IgD-negative memory B cell (primary cell): ENCODE results near the gene NT5DC3. TPM values are rescaled to one million over a fixed set of nuclear protein-coding genes. Genes with fewer than 3 reads are reported as not detected.
A peak's percentile ranks its signal among the peaks of the same experiment; 100 is the strongest.

Experiments used
- H3K27ac Mint-ChIP-seq, 3 donors: one replicate each; pipeline ENCODE4 v1.8.0; 2020 to 2022; ENCODE audit warnings: mild to moderate bottlenecking in 3 of 3, mixed read lengths in 3 of 3, moderate library complexity in 1 of 3
- H3K27me3 Mint-ChIP-seq: one replicate; pipeline ENCODE4 v1.8.0; 2021; ENCODE audit warnings: mixed read lengths
- H3K36me3 Mint-ChIP-seq: one replicate; pipeline ENCODE4 v1.8.0; 2020; ENCODE audit warnings: mild to moderate bottlenecking, mixed read lengths
- H3K4me1 Mint-ChIP-seq, 3 donors: one replicate each; pipeline ENCODE4 v1.8.0; 2020 to 2022; ENCODE audit warnings: mixed read lengths in 3 of 3, mild to moderate bottlenecking in 1 of 3
- H3K4me3 Mint-ChIP-seq, 4 donors: one replicate each; pipeline ENCODE4 v1.8.0; 2020 to 2022; ENCODE audit warnings: mild to moderate bottlenecking in 4 of 4, mixed read lengths in 4 of 4, moderate library complexity in 3 of 4
- H3K9me3 Mint-ChIP-seq, 3 donors: one replicate each; pipeline ENCODE4 v1.8.0; 2020 to 2021; ENCODE audit warnings: mixed read lengths in 3 of 3, mild to moderate bottlenecking in 1 of 3
- polyA plus RNA-seq: library from polyadenylated mRNA; unstranded; fragments of 300-500 nt; fragmentation: Illumina TruSeq; gene quantifications from one replicate; pipeline ENCODE4 v1.2.3, GENCODE V29; 2021

NT5DC3 gene
- polyA plus RNA-seq, 1 donor from 2014 or later, result 1.2 TPM

- Mint-ChIP-seq H3K4me1 (peaks cover 0 to 2% (median 2%) of the 10 kb centered on the region in 3 donors), H3K27me3 (no peaks in the 10 kb centered on the region), H3K36me3 (peaks cover 19% of the 10 kb centered on the region), H3K27ac (no peak overlapping the region), H3K4me3 (no peak overlapping the region), H3K9me3 (no peaks in the 10 kb centered on the region)
These were observed 40.9 kb downstream of the NT5DC3 start for GRCh38 chr12:103799857-103800771.

DNA sequence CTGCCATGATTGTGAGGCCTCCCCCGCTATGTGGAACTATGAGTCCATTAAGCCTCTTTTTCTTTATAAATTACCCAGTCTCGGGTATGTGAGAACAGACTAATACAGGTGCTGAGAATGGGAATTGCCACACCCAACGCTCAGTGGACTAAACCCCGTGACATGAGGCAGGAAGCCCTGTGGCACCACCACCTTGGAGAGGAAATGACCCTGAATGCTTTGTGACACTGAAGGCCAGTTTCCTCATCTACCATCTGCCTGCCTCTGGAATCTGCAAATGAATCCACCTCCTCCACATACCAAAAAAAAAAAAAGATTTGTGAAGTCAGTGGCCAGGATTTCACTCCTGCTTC is 41.6 kb downstream of the NT5DC3 start:
- H3K4me1 Mint-ChIP-seq, result peaks cover 0 to 2% (median 2%) of the 10 kb centered on the region in 3 donors
- H3K27me3 Mint-ChIP-seq, result no peaks in the 10 kb centered on the region
- H3K4me3 Mint-ChIP-seq, result no peak overlapping the region
- H3K36me3 Mint-ChIP-seq, result peaks cover 19% of the 10 kb centered on the region
- no peaks in the 10 kb centered on the region for H3K9me3 Mint-ChIP-seq
- H3K27ac Mint-ChIP-seq, result no peak overlapping the region

DNA sequence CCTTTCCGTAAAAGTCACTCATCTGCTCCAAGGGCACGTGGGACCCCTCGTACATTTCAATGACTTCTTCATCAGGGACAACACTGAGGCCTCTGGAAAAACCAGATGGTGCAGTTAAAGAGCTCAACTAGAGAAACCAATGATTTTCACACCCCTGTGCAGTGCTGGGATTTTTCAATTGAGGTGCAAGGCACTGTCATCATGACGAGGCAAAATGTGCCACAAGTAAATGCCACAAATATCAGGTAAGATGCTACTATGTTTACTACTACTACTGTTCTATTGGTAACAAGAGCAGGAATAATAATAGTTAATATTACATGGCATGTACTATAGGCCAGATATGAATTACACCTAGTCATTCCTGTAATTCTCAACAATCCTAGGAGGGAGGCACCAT is 42.4 kb downstream of the NT5DC3 start:
- H3K4me3 Mint-ChIP-seq, result no peak overlapping the region
- H3K27me3 Mint-ChIP-seq, result no peaks in the 10 kb centered on the region
- peaks cover 19% of the 10 kb centered on the region for H3K36me3 Mint-ChIP-seq
- H3K4me1 Mint-ChIP-seq, result peaks cover 0 to 2% (median 2%) of the 10 kb centered on the region in 3 donors
- no peaks in the 10 kb centered on the region for H3K9me3 Mint-ChIP-seq
- H3K27ac Mint-ChIP-seq, result no peak overlapping the region

DNA sequence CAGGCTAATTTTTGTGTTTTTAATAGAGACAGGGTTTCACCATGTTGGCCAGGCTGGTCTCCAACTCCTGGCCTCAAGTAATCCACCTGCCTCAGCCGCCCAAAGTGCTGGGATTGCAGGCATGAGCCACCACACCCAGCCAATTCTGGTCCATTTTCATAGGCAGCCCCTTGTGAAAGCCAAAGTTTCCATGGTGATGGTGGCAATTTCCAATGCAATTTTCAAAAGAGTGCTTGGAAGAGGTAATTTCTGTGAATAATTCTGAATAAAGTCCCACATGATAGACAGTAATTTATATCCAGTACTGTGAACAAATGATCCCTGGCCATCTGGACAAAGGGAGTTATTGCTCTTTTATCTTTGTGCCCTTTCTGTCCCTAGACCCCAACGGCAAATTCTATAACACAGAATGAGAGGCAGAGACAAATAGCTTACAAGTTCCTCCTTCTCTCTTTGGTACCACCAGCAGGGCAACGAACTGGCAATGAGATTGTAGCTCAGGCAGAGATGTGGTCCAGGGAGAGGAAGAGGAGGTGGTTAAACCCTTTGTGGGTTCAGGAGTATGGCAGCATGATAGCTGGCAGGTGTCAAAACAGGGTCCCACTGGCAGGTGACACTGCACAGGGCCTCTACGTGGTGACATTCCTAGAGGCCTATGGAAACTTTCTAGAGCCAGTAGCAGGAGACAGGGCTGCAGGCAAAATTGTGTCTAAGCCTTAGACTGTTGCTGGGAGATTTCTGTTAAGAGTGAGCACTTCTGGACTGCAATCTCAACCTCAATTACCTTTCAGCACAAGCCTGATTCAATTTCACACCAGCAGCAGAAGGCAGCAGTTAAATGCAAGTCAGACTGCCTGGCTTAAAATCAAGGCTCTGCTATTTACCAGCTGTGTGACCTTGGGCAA is 46.5 kb downstream of the NT5DC3 start:
- Mint-ChIP-seq H3K9me3 (no peaks in the 10 kb centered on the region), H3K27me3 (no peaks in the 10 kb centered on the region), H3K27ac (no peak overlapping the region), H3K4me3 (no peak overlapping the region), H3K36me3 (peaks cover 25% of the 10 kb centered on the region), H3K4me1 (peaks cover 0 to 2% (median 2%) of the 10 kb centered on the region in 3 donors)

GRCh38 chr12:103793512-103794045 is 47.5 kb downstream of the NT5DC3 start:
- peaks cover 0 to 2% (median 2%) of the 10 kb centered on the region in 3 donors for H3K4me1 Mint-ChIP-seq
- H3K27me3 Mint-ChIP-seq, result no peaks in the 10 kb centered on the region
- H3K36me3 Mint-ChIP-seq, result peaks cover 22% of the 10 kb centered on the region
- no peaks in the 10 kb centered on the region for H3K9me3 Mint-ChIP-seq
- H3K27ac Mint-ChIP-seq, result no peak overlapping the region
- no peak overlapping the region for H3K4me3 Mint-ChIP-seq

- no peak overlapping the region for H3K4me3 Mint-ChIP-seq
- no peaks in the 10 kb centered on the region for H3K27me3 Mint-ChIP-seq
- no peak overlapping the region for H3K27ac Mint-ChIP-seq
- peaks cover 17% of the 10 kb centered on the region for H3K36me3 Mint-ChIP-seq
- H3K4me1 Mint-ChIP-seq, result peaks cover 0 to 2% (median 2%) of the 10 kb centered on the region in 3 donors
- no peaks in the 10 kb centered on the region for H3K9me3 Mint-ChIP-seq
These were observed 48.0 kb downstream of the NT5DC3 start for GRCh38 chr12:103793046-103793445.

DNA sequence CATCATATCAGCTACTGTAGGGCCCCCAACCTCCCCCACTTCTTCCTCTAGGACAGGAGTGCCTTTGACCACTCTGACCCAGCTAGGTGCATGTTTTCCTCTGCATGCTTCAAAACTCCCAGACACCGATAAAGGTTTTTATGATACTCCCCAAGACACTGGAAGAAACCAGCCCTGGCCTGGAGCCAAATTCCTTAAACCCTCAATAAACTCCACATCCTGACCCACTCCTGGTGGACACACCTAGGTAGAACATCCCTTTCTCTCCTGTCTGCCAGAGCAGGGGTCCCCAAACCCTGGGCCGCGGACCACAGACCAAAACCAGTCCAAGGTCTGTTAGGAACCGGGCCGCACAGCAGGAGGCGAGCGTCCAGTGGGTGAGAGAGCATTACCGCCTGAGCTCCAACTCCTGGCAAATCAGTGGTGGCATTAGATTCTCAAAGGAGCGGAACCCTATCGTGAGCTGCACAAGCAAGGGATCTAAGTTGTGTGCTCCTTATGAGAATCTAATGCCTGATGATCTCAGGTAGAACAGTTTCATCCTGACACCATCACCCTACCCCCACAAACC is 49.6 kb downstream of the NT5DC3 start:
- H3K36me3 Mint-ChIP-seq, result peaks cover 8% of the 10 kb centered on the region
- no peak overlapping the region for H3K4me3 Mint-ChIP-seq
- H3K4me1 Mint-ChIP-seq, result peaks cover 0 to 2% (median 2%) of the 10 kb centered on the region in 3 donors
- no peaks in the 10 kb centered on the region for H3K27me3 Mint-ChIP-seq
- H3K27ac Mint-ChIP-seq, result peak overlapping the region in 1 of 3 donors; percentile 84
- no peaks in the 10 kb centered on the region for H3K9me3 Mint-ChIP-seq

- peaks cover 0 to 3% (median 0%) of the 10 kb centered on the region in 3 donors for H3K9me3 Mint-ChIP-seq
- H3K4me1 Mint-ChIP-seq, result no peaks in the 10 kb centered on the region
- peaks cover 17% of the 10 kb centered on the region for H3K36me3 Mint-ChIP-seq
- H3K4me3 Mint-ChIP-seq, result no peak overlapping the region
- H3K27ac Mint-ChIP-seq, result no peak overlapping the region
- H3K27me3 Mint-ChIP-seq, result no peaks in the 10 kb centered on the region
These were observed 54.8 kb downstream of the NT5DC3 start for GRCh38 chr12:103786201-103786600.

DNA sequence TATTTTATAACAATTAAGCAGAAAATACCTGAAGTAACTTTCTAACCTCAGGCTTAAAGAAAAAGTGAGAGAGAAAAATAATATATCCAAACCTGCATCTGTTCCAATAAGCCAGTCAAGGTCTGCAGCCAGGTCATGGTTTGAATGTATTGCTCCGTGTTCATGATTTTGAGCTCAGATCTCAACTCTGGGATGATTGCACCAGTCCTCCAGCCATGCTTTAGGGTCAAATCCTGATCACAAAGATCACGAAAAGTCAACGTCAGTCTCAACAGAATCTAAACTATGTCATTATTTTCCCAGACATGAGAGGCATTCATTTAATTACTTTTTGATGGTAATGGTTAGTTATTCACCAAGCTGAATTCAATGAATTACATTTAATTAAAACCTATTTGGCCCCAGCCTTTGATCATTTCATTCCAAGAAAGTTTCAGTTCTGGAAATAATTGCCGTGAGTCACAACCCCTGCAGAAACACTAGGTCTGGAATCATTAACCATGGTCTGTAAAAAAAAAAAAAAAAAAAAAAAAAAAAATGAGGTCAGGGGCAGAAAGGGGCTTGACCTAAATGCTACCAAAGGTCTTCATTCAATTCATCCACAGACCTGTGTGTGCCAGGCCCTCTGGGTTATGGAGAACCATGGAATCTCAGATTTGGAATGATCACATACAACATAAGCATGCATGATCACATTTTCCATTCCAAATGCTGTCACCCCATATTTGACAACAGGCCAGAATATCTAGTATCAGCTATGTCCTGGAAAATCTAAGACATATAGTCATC is 55.6 kb downstream of the NT5DC3 start:
- Mint-ChIP-seq H3K4me3 (no peak overlapping the region), H3K27ac (no peak overlapping the region), H3K9me3 (peaks cover 0 to 3% (median 0%) of the 10 kb centered on the region in 3 donors), H3K36me3 (peaks cover 16% of the 10 kb centered on the region), H3K27me3 (no peaks in the 10 kb centered on the region), H3K4me1 (no peaks in the 10 kb centered on the region)

DNA sequence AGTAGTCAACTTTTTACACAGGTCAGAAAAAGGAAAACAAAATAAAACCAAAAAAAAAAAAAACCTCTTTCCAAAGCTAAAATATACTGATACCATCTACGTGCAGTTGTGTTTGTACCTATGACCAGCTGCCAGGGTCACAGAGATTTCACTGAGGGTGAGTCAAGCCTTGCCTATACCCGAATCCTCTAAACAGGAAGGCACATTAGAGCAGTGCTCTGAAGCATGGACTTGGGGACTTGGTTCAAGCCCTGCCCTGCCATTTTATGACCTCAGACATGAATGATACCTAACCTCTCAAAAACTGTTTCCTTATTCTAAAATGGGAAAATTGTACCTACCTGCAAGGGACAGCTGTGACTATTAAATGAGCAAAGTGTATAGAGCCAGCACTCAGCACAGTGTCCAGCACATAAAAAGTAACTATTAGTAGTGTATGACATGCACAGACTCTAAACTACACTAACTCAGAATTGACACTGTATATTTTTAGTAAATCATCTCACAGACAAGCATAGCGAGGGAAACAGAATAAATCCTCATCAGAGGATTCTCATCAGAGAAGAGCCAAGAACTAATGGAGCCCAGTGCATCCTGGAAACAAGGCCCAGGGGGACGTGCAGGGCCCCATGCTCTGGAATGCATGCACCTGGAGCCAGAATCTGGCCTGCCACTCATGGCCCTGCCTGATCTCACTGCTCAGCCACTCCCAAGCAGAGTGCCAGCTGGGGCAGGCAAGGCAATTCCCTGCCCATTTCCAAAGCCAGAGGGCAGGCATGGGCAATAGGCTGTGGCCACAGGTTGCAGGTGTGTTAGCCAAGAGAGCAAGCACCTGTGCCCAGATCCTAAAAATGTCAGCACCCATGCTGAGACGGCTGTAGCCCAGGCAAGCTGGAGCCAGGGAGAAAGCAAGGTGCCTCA is 57.0 kb downstream of the NT5DC3 start:
- Mint-ChIP-seq H3K27me3 (no peaks in the 10 kb centered on the region), H3K4me3 (no peak overlapping the region), H3K4me1 (no peaks in the 10 kb centered on the region), H3K36me3 (peaks cover 23% of the 10 kb centered on the region), H3K9me3 (peaks cover 0 to 3% (median 0%) of the 10 kb centered on the region in 3 donors), H3K27ac (peak overlapping the region in 1 of 3 donors; percentile 75)

DNA sequence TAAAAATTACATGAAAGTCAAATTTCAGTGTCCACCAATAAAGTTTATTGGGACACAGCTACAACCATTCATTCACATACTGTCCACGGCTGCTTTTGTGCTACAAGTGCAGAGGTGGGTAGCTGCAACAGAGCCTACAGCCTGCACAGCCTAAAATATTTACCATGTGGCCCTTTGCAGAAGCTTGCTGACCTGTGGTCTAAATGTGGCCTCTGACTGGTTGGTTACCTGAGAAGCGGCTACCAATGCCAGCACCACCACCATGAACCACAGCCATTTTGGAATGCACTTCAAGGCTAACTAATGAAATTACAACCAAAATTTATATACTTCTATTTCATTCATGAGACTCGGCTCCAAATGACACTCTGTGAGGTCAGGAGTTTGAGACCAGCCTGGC is 58.6 kb downstream of the NT5DC3 start:
- no peak overlapping the region for H3K27ac Mint-ChIP-seq
- peak overlapping the region in 1 of 4 donors; percentile 54 for H3K4me3 Mint-ChIP-seq
- no peaks in the 10 kb centered on the region for H3K4me1 Mint-ChIP-seq
- no peaks in the 10 kb centered on the region for H3K27me3 Mint-ChIP-seq
- peaks cover 26% of the 10 kb centered on the region for H3K36me3 Mint-ChIP-seq
- peaks cover 0 to 3% (median 0%) of the 10 kb centered on the region in 3 donors for H3K9me3 Mint-ChIP-seq

GRCh38 chr12:103780992-103781391 is 60.0 kb downstream of the NT5DC3 start:
- no peak overlapping the region for H3K4me3 Mint-ChIP-seq
- H3K36me3 Mint-ChIP-seq, result peaks cover 23% of the 10 kb centered on the region
- no peak overlapping the region for H3K27ac Mint-ChIP-seq
- H3K27me3 Mint-ChIP-seq, result no peaks in the 10 kb centered on the region
- H3K4me1 Mint-ChIP-seq, result no peaks in the 10 kb centered on the region
- H3K9me3 Mint-ChIP-seq, result peaks cover 0 to under 1% (median 0%) of the 10 kb centered on the region in 3 donors

DNA sequence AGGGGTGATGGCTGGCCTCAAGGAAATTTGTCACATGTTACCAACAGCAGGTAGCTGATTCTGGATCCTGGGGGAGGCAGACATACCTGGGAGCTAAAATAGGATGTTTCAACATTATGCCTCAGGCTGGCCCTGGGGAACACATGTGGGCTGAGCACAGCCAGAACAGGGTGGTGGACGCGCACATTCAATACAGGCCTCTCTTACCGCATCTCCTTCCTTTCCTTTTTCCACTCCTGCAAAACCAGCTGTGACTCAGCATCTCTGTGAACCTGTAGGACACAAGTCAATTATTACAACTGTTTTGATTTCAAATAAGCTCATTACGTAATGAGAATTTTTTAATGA is 61.0 kb downstream of the NT5DC3 start:
- H3K36me3 Mint-ChIP-seq, result peaks cover 22% of the 10 kb centered on the region
- no peaks in the 10 kb centered on the region for H3K9me3 Mint-ChIP-seq
- peak overlapping the region in 1 of 3 donors; percentile 43 for H3K27ac Mint-ChIP-seq
- no peaks in the 10 kb centered on the region for H3K27me3 Mint-ChIP-seq
- H3K4me3 Mint-ChIP-seq, result no peak overlapping the region
- H3K4me1 Mint-ChIP-seq, result no peaks in the 10 kb centered on the region
